Right forelimb (tissue), 1 donor: Measurements from ENCODE around the gene TP53BP2.
"Not testable (repeated sequence)": the region's sequence is repeated elsewhere in the genome, so short reads cannot be mapped to it uniquely, and the experiment has no call there.

ENCODE experiments used
- DNase-seq: peaks from one replicate; pipeline ENCODE4 v3.0.0-alpha.2; 2018

TP53BP2 gene

GRCh38 chr1:223740038-223740736 is 105.6 kb downstream of the TP53BP2 start:
- not testable (repeated sequence) for DNase-seq

- peak; percentile 63 for DNase-seq
These were observed 106.2 kb downstream of the TP53BP2 start for GRCh38 chr1:223739366-223740037.

GRCh38 chr1:223738465-223739365 is 107.0 kb downstream of the TP53BP2 start:
- no peak for DNase-seq

- DNase-seq: no peak
These were observed 108.4 kb downstream of the TP53BP2 start for GRCh38 chr1:223737342-223737741.

GRCh38 chr1:223736638-223737037 is 109.1 kb downstream of the TP53BP2 start:
- DNase-seq: not testable (repeated sequence)

GRCh38 chr1:223733898-223734852 is 111.6 kb downstream of the TP53BP2 start:
- DNase-seq: no peak

GRCh38 chr1:223732993-223733798 is 112.6 kb downstream of the TP53BP2 start:
- DNase-seq: peak; percentile 77

GRCh38 chr1:223731133-223731770 is 114.5 kb downstream of the TP53BP2 start:
- DNase-seq: no peak

- no peak for DNase-seq
These were observed 115.1 kb downstream of the TP53BP2 start for GRCh38 chr1:223730479-223731132.

GRCh38 chr1:223729906-223730305 is 115.8 kb downstream of the TP53BP2 start:
- DNase-seq: no peak
